SJSA1 (cell line): ENCODE results near the gene RAB3D. TPM values are rescaled to one million over a fixed set of nuclear protein-coding genes. Genes with fewer than 3 reads are reported as not detected.

ENCODE experiments used
- DNase-seq, 2 experiments: peaks; one replicate each; pipeline ENCODE4 v3.0.0-alpha.2; 2015 to 2020; ENCODE audit warnings: low spot score in 2 of 2, low read depth in 1 of 2
- H3K27ac ChIP-seq: fragments of 250-450 bp; sonication (Bioruptor Pico); 2 replicates; pipeline ENCODE4 v1.5.1; 2020; ENCODE audit warnings: mild to moderate bottlenecking, moderate library complexity
- H3K27me3 ChIP-seq: fragments of 250-450 bp; sonication (Bioruptor Pico); replicated peaks from 2 replicates; pipeline ENCODE4 v1.5.1; 2020; ENCODE audit warnings: mild to moderate bottlenecking, moderate library complexity
- H3K36me3 ChIP-seq: fragments of 250-450 bp; sonication (Bioruptor Pico); 2 replicates; pipeline ENCODE4 v1.5.1; 2020; ENCODE audit warnings: mild to moderate bottlenecking
- H3K4me1 ChIP-seq: fragments of 250-450 bp; sonication (Bioruptor Pico); replicated peaks from 2 replicates; pipeline ENCODE4 v1.6.1; 2021; ENCODE audit warnings: mild to moderate bottlenecking
- H3K4me3 ChIP-seq: fragments of 250-450 bp; sonication (Bioruptor Pico); 2 replicates; pipeline ENCODE4 v1.5.1; 2020; ENCODE audit warnings: mild to moderate bottlenecking
- H3K9me3 ChIP-seq: fragments of 250-450 bp; sonication (Bioruptor Pico); replicated peaks from 2 replicates; pipeline ENCODE4 v1.5.1; 2020; ENCODE audit warnings: mild to moderate bottlenecking
- total RNA-seq: library from RNA; depleted of rRNA; stranded (reverse); fragments of >200 nt; shearing (Covaris generic); gene quantifications from 2 replicates; pipeline ENCODE4 v1.2.3, GENCODE V29; 2014; rRNA removed

The RAB3D gene
- total RNA-seq, 1 experiment from 2014 or later = 1.4 TPM

DNA sequence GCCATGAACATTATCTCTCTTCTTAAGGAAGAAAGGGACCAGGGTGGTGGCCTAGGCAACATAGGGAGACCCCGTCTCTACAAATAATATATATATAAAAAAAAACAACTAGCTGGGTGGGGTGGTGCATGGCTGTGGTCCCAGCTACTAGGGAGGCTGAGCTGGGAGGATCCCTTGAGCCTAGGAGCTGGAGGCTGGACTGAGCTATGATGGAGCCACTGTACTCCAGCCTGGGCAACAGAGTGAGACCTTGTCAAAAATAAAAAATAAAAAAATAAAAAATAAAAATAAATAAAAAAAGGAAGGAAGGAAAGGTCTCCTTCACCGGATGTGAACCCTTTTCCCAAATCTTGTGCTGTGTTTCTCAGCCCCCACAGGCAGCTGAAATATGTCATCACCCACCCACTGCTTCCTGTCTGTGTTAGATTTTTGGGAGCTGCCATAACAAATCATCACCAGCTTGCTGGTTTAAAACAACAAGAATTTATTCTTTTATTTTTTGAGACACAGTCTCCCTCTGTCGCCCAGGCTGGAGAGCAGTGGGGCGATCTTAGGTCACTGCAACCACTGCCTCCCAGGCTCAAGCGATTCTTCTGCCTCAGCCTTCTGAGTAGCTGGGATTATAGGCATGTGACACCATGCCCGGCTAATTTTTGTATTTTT is 53.0 kb downstream of the RAB3D start:
- no peak for DNase-seq
- H3K9me3 ChIP-seq = no peaks in the 10 kb centered on the region
- H3K4me3 ChIP-seq = no peak overlapping the region
- H3K27ac ChIP-seq = no peak overlapping the region
- no peaks in the 10 kb centered on the region for H3K4me1 ChIP-seq
- no peaks in the 10 kb centered on the region for H3K36me3 ChIP-seq
- H3K27me3 ChIP-seq = no peaks in the 10 kb centered on the region

GRCh38 chr19:11284515-11284914 is 54.9 kb downstream of the RAB3D start:
- H3K36me3 ChIP-seq = no peaks in the 10 kb centered on the region
- no peaks in the 10 kb centered on the region for H3K27me3 ChIP-seq
- H3K9me3 ChIP-seq = no peaks in the 10 kb centered on the region
- no peak for DNase-seq
- no peak overlapping the region for H3K27ac ChIP-seq
- peaks cover 4% of the 10 kb centered on the region for H3K4me1 ChIP-seq
- H3K4me3 ChIP-seq = no peak overlapping the region

DNA sequence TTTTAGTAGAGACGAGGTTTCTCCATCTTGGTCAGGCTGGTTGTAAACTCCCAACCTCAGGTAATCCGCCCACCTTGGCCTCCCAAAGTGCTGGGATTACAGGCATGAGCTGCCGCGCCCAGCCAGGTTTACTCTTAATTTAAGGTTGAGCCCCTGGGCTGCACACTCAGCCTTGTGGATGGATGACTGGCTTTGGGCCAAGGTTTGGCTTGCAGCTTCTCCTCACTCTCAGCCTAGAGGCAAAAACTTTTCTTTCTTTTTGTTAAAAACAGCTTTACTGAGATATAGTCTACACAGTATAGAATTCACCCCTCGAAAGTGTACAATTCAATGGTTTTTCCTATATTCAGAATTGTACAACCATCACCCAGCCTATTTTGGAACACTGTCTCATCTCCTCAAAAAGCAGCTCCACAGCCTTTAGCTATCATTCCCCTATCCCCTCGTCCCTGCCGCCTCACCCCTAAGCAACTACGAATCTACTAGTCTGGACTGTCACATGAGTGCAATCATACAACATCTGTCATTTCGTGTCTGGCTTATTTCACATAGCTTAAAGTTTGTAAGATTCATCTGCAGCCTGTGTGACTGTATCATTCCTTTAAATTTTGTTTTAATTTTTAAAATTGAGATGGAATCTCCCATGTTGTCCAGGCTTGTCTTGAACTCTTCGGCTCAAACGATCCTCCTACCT is 58.0 kb downstream of the RAB3D start:
- H3K4me1 ChIP-seq = peaks cover 5% of the 10 kb centered on the region
- H3K36me3 ChIP-seq = no peaks in the 10 kb centered on the region
- H3K27ac ChIP-seq = no peak overlapping the region
- H3K27me3 ChIP-seq = no peaks in the 10 kb centered on the region
- no peak overlapping the region for H3K4me3 ChIP-seq
- no peaks in the 10 kb centered on the region for H3K9me3 ChIP-seq
- DNase-seq = no peak

- peak in 1 of 2 experiments; percentile 44 for DNase-seq
- Histone ChIP-seq H3K9me3 (no peaks in the 10 kb centered on the region), H3K27me3 (no peaks in the 10 kb centered on the region), H3K27ac (no peak overlapping the region), H3K4me1 (peaks cover 10% of the 10 kb centered on the region), H3K4me3 (no peak overlapping the region), H3K36me3 (no peaks in the 10 kb centered on the region)
Observed at GRCh38 chr19:11279505-11280236, 59.8 kb downstream of the RAB3D start.

DNA sequence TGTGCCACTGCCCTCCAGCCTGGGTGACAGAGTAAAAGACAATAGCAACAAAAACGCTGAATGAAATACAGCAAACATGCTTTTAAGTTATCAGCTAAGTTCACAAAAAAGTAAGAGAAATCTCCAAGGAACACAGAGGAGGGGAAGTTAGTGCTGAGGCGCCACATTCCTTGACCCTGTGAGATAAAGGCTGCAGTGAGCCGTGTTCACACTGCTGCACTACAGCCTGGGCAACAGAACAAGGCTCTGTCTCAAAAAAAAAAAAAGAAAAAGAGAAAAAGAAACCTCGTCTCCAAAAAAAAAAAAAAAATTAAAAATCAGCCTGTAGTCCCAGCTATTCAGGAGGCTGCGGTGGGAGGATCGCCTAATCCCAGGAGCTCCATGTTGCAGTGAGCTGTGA is 60.8 kb downstream of the RAB3D start:
- no peaks in the 10 kb centered on the region for H3K9me3 ChIP-seq
- H3K4me1 ChIP-seq = peaks cover 10% of the 10 kb centered on the region
- H3K27me3 ChIP-seq = no peaks in the 10 kb centered on the region
- H3K27ac ChIP-seq = no peak overlapping the region
- no peaks in the 10 kb centered on the region for H3K36me3 ChIP-seq
- DNase-seq = no peak
- H3K4me3 ChIP-seq = no peak overlapping the region

DNA sequence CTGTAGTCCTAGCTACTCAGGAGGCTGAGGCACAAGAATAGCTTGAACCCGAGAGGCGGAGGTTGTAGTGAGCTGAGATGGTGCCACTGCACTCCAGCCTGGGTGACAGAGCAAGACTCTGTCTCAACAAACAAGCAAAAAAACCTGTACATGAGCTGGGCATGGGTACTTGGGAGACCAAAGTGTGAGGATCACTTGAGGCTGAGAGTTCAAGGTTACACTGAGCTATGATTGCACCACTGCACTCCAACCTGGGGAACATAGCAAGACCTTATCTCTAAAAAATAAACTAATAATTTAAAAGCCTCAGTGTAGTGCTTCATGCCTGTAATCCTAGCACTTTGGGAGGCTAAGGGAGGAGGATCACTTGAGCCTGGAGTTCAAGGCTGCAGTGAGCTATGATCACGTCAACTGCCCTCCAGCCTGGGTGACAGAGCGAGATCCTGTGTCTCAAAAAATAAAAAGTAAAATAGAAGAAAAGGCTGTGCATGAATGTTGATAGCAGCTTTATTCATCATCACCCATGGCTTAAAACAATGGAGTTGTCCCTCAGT is 64.8 kb downstream of the RAB3D start:
- Histone ChIP-seq H3K36me3 (no peaks in the 10 kb centered on the region), H3K9me3 (no peaks in the 10 kb centered on the region), H3K4me1 (peaks cover 7% of the 10 kb centered on the region), H3K27me3 (no peaks in the 10 kb centered on the region), H3K4me3 (no peak overlapping the region), H3K27ac (no peak overlapping the region)
- no peak for DNase-seq

- Histone ChIP-seq H3K27ac (no peak overlapping the region), H3K9me3 (no peaks in the 10 kb centered on the region), H3K4me1 (peaks cover 10% of the 10 kb centered on the region; the same call in 1 of the 2 replicates), H3K36me3 (no peaks in the 10 kb centered on the region), H3K4me3 (no peak overlapping the region), H3K27me3 (no peaks in the 10 kb centered on the region)
- no peak for DNase-seq
Observed at GRCh38 chr19:11273989-11274388, 65.5 kb downstream of the RAB3D start.

DNA sequence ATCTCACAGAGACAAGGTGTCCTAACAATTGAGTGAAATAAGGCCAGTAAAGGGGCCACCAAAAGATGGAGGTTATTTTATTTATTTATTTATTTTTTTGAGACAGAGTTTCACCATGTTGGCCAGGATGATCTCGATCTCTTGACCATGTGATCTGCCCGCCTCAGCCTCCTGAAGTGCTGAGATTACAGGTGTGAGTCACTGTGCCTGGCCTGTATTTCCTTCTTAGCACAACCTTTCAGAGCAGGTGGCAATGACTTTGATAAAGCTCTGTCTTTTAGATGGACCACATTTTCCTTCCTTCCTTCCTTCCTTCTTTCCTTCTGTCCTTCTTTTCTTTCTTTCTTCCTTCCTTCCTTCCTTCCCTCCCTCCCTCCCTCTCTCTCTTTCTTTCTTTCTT is 66.2 kb downstream of the RAB3D start:
- H3K27me3 ChIP-seq = no peaks in the 10 kb centered on the region
- no peaks in the 10 kb centered on the region for H3K9me3 ChIP-seq
- no peak for DNase-seq
- no peak overlapping the region for H3K4me3 ChIP-seq
- H3K4me1 ChIP-seq = peaks cover 14% of the 10 kb centered on the region; the same call in 1 of the 2 replicates
- H3K27ac ChIP-seq = no peak overlapping the region
- H3K36me3 ChIP-seq = no peaks in the 10 kb centered on the region

Other genes with a start within 250 kb of the RAB3D start
- 120 and 143 TPM in 2 replicates for gene SPC24, start 183.9 kb downstream of the RAB3D start, total RNA-seq
- gene KANK2, start 142.1 kb downstream of the RAB3D start, total RNA-seq = 278 and 472 TPM in 2 replicates
- 0.61 TPM in 1 of 2 replicates, not detected in the other for gene ANGPTL8, start 100.0 kb downstream of the RAB3D start, total RNA-seq
- gene DOCK6, start 77.1 kb downstream of the RAB3D start, total RNA-seq = 2.0 and 7.9 TPM in 2 replicates
- gene TSPAN16, start 43.5 kb downstream of the RAB3D start, total RNA-seq = 0.50 TPM in 1 of 2 replicates, not detected in the other
- gene TMEM205, start 6.6 kb upstream of the RAB3D start, total RNA-seq = 113 and 138 TPM in 2 replicates
- gene CCDC159, start 6.9 kb upstream of the RAB3D start, total RNA-seq = 5.1 and 7.3 TPM in 2 replicates
- gene PLPPR2, start 15.8 kb upstream of the RAB3D start, total RNA-seq = 22.3 and 22.5 TPM in 2 replicates
- gene SWSAP1, start 35.0 kb upstream of the RAB3D start, total RNA-seq = 0.38 and 0.79 TPM in 2 replicates
- 2.6 and 4.5 TPM in 2 replicates for gene EPOR, start 44.7 kb upstream of the RAB3D start, total RNA-seq
- gene RGL3, start 79.7 kb upstream of the RAB3D start, total RNA-seq = 0.22 TPM in 1 of 2 replicates, not detected in the other
- 0.24 TPM in 1 of 2 replicates, not detected in the other for gene ODAD3, start 95.5 kb upstream of the RAB3D start, total RNA-seq
- gene PRKCSH, start 96.0 kb upstream of the RAB3D start, total RNA-seq = 91.2 and 110 TPM in 2 replicates
- 1.3 TPM in 1 of 2 replicates, not detected in the other for gene ELAVL3, start 141.4 kb upstream of the RAB3D start, total RNA-seq
- 2.3 and 4.8 TPM in 2 replicates for gene ZNF653, start 166.2 kb upstream of the RAB3D start, total RNA-seq
- gene ECSIT, start 189.5 kb upstream of the RAB3D start, total RNA-seq = 29.5 and 60.6 TPM in 2 replicates
- 73.5 and 93.9 TPM in 2 replicates for gene CNN1, start 199.2 kb upstream of the RAB3D start, total RNA-seq
- 52.7 and 61.6 TPM in 2 replicates for gene ELOF1, start 219.6 kb upstream of the RAB3D start, total RNA-seq
- gene ACP5, start 238.0 kb upstream of the RAB3D start, total RNA-seq = not detected in 2 replicates